ENCODE measurements around the gene BLACAT1. TPM values are rescaled to one million over a fixed set of nuclear protein-coding genes. Genes with fewer than 3 reads are reported as not detected.

BLACAT1 gene
- total and polyA plus RNA-seq, 2 of the 13 experiments (the other 11 are each of a cell fraction or from before 2014, with no cell fraction given): 1.2 to 2.8 TPM

- TF ChIP-seq ZNF724P (CRISPR knock-in tag; IDR thresholded peaks at IDR 0.05; ENCODE audit: borderline replicate concordance) (no peak), SMAD3 (CRISPR knock-in tag; IDR thresholded peaks at IDR 0.05) (0 out of 2 replicates have a peak, but pooled peaks have one; percentile 28), ESRRA (CRISPR knock-in tag; IDR thresholded peaks at IDR 0.05; ENCODE audit: low read depth) (no peak), NFAT5 (CRISPR knock-in tag; IDR thresholded peaks at IDR 0.05) (no peak), ATF7-NPFF (CRISPR knock-in tag; IDR thresholded peaks at IDR 0.05; ENCODE audit: low read depth) (no peak), CEBPB (IDR thresholded peaks at IDR 0.05; ENCODE audit: borderline replicate concordance, low read depth, low read length) (peak; percentile 72), ZFAT (CRISPR knock-in tag; conservative IDR thresholded peaks at IDR 0.05) (no peak), SOX13 (IDR thresholded peaks at IDR 0.05) (no peak), SOX13 (CRISPR knock-in tag; conservative IDR thresholded peaks at IDR 0.05 in 1 of 2, IDR thresholded peaks at IDR 0.05 in 1 of 2) (0 out of 4 replicates have a peak, but pooled peaks of 1 of the 2 experiments have one; percentile 7), SP140L (CRISPR knock-in tag; IDR thresholded peaks at IDR 0.05; ENCODE audit: borderline replicate concordance) (no peak), NFATC3 (CRISPR knock-in tag; IDR thresholded peaks at IDR 0.05) (no peak), PPARG (CRISPR knock-in tag; conservative IDR thresholded peaks at IDR 0.05) (0 out of 2 replicates have a peak, but pooled peaks have one; percentile 44), MIXL1 (CRISPR knock-in tag; IDR thresholded peaks at IDR 0.05) (0 out of 2 replicates have a peak, but pooled peaks have one; percentile 23)
- TF ChIP-seq, protein P1, sequence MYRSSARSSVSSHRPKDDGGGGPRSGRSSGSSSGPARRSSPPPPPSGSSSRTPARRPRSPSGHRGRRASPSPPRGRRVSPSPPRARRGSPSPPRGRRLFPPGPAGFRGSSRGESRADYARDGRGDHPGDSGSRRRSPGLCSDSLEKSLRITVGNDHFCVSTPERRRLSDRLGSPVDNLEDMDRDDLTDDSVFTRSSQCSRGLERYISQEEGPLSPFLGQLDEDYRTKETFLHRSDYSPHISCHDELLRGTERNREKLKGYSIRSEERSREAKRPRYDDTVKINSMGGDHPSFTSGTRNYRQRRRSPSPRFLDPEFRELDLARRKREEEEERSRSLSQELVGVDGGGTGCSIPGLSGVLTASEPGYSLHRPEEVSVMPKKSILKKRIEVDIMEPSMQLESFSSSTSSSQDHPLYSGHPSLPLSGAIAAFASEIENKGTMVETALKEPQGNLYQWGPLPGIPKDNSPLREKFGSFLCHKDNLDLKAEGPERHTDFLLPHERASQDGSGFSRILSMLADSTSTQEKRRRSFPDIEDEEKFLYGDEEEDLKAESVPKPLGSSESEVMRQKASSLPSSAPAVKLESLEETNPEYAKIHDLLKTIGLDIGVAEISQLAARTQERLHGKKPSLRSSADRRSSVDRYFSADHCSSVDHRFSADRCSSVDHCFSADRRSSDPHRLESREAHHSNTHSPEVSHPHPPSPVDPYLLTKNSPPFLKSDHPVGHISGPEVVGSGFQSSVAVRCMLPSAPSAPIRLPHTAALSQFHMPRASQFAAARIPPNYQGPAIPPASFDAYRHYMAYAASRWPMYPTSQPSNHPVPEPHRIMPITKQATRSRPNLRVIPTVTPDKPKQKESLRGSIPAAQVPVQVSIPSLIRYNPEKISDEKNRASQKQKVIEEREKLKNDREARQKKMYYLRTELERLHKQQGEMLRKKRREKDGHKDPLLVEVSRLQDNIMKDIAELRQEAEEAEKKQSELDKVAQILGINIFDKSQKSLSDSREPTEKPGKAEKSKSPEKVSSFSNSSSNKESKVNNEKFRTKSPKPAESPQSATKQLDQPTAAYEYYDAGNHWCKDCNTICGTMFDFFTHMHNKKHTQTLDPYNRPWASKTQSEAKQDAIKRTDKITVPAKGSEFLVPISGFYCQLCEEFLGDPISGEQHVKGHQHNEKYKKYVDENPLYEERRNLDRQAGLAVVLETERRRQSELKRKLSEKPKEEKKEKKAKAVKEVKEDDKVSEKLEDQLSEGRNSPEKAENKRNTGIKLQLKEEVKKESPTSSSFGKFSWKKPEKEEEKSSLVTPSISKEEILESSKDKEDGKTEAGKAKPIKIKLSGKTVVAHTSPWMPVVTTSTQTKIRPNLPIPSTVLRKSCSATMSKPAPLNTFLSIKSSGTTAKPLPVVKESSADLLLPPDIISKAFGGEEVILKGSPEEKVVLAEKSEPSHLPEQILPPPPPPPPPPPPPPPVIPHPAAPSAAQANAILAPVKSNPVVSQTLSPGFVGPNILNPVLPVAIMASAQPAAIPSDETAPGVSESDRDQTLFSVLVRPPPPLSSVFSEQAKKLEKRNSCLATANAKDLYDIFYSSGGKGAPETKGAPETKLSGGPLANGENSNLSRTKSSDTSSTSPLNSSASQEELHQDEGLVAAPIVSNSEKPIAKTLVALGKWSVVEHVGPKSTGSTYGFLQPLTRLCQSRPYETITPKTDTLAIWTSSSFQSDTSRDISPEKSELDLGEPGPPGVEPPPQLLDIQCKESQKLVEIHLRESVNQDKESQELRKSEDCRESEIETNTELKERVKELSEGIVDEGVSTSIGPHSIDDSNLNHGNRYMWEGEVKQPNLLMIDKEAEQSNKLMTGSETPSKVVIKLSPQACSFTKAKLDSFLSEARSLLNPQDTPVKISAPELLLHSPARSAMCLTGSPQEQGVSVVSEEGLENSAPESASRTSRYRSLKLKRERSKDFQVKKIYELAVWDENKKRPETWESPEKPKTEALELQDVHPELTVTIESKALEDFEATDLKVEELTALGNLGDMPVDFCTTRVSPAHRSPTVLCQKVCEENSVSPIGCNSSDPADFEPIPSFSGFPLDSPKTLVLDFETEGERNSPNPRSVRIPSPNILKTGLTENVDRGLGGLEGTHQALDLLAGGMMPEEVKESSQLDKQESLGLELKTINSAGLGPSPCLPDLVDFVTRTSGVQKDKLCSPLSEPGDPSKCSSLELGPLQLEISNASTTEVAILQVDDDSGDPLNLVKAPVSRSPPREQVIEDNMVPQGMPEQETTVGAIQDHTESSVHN (CRISPR knock-in tag; IDR thresholded peaks at IDR 0.05): peak; percentile 62; the same call in 1 of the 2 replicates
- TF ChIP-seq, protein P2, sequence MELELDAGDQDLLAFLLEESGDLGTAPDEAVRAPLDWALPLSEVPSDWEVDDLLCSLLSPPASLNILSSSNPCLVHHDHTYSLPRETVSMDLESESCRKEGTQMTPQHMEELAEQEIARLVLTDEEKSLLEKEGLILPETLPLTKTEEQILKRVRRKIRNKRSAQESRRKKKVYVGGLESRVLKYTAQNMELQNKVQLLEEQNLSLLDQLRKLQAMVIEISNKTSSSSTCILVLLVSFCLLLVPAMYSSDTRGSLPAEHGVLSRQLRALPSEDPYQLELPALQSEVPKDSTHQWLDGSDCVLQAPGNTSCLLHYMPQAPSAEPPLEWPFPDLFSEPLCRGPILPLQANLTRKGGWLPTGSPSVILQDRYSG (CRISPR knock-in tag; IDR thresholded peaks at IDR 0.05): no peak
Observed at GRCh38 chr1:205488074-205488723, 32.4 kb upstream of the BLACAT1 start (continued).

Measured in HepG2 (cell line).